Activated CD4-positive, alpha-beta T cell treated with anti-CD3 and anti-CD28 coated beads, Interleukin-2, amount 50 U/mL, for 16 hours (primary cell): ENCODE measurements around the gene ZNF668.

Experiments
- DNase-seq: peaks from one replicate; pipeline ENCODE4 v3.0.0-alpha.2; 2020

The ZNF668 gene

DNA sequence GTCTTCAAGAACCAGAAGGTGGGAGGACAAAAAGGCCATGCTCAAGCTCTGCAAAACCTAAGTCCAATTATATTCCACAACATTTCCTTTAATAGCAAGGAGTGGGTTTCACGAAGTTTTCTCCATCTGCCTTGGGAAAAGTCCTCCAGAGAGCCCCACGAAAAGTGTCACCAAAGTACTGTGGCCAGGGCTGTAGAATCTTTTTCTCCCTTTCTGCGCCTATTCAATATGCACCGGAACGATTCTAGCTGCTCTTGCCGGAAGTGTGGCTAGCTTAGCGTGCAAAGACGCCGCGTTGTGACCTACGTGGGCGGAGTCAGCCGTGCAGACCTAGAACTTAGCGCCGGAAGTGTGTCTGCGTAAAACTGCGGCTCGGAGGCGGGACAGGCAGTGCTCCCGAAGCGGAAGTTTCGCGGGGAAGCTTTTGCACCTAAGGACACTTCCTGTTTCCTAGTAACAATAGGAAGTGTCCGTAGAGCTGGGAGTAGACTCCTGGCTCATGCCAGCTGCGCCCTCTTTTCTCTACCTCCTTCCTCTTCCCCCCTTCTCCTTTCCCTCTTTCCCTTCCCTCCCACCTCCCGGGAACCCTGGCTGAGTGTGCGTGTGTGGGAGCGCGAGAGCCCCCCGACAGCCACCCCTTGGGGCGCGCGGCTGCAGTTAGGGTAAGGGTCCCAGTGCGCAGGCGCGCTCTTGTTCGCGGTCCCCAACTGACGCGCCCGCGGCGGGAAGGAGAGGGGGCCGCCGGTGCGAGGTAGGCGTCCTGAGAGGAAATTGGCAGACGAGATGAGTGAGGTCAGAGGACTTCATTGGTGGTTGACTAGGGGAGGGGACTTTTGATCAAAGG, at the start of gene ZNF668, which contains the start of gene ZNF646:
Gene ZNF668 (minus strand): TSS at position 271 of the 844 bp plus-strand sequence. CDS start 9,781 bp downstream, outside the sequence.
Gene ZNF646 (plus strand): TSS at position 453 of the 844 bp plus-strand sequence. CDS start 1,903 bp downstream, outside the sequence.
- DNase-seq, result peak; percentile 99

DNA sequence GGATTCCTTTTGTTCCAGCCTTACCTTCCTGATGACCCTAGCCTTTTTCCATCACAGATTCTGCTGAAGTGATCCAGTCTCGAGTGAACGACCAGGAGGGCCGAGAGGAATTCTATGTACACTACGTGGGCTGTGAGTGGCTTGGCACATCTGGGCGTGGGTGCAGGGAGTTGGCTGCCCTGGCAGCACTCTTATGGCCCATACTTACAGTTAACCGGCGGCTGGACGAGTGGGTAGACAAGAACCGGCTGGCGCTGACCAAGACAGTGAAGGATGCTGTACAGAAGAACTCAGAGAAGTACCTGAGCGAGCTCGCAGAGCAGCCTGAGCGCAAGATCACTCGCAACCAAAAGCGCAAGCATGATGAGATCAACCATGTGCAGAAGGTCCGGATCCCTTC, 46.1 kb upstream of the ZNF668 start:
- no peak for DNase-seq

DNA sequence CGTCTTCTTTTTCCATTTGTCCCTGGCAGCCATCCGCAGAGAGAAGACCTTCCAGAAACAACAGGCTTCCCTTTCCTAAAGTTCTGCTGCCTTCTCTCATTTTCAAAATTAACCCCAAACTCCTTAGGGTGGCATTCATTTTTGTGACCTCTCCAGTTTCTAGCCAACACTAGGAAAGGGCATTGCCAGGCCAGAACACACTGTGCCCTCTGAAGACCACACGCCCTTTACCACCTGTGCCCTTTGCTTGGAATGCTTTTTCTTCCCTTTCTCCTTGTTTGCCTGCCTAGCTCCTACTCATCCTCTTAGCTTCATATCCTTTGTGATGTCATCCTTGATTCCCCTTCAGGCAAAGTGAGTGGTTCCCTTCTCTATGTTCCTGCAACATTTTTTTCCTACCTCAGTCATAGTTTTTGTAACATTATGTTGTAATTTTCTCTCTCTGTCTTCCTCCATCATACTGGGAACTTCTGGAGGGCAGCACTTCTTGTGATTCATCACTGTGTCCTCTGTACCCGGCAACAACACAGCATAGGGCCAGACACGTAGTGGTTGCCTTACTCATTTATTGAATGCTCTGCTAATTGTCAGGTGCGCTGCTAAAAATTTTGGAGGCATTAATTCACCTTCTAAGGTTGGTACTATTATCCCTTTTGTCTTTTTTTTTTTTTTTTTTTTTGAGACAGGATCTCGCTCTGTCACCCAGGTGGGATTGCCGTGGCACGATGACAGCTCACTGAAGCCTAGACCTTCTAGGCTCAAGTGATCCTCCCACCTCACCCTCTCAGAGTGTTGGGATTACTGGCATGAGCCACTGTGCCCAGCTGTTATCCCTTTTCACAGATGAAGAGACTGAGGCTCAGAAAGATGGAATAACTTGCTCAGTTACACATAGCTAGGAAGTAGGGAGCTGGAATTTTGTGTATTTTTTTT, 44.4 kb upstream of the ZNF668 start:
- no peak for DNase-seq

DNA sequence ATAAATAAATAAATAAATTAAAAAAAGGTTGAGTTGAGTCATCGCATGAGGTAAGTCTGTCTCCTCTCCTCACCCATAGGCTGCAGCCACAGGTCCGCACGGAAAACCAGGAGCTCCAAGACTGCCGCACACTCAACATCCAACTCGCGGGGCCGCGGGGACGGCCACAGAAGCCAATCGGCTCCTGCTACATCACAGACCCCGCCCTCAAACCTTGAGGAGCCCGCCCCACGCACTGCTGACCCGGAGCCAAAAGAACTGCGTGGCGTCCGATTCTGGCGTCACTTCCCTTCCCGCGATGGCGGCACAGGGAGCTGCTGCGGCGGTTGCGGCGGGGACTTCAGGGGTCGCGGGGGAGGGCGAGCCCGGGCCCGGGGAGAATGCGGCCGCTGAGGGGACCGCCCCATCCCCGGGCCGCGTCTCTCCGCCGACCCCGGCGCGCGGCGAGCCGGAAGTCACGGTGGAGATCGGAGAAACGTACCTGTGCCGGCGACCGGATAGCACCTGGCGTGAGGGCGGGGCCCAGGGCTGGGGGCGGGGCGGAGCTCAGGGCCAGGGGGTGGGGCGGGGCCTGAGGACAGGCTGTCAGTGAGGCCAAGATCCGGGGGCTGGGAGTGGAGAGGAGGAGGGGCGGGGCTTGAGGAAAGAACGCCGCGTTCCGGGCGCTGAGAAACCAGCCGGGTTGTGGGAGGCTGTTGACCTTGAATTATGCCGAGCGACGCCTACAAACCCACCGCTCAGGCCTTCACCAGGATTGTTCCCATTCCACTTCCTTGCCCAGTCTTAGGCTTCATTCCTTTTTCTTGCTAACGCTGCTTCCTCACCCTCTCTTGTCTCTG, 43.6 kb upstream of the ZNF668 start, which contains the start of gene KAT8:
Gene KAT8 (plus strand): TSS at position 281 of the 839 bp plus-strand sequence. CDS start 18 bp downstream, at position 299.
- peak; percentile 99 for DNase-seq

DNA sequence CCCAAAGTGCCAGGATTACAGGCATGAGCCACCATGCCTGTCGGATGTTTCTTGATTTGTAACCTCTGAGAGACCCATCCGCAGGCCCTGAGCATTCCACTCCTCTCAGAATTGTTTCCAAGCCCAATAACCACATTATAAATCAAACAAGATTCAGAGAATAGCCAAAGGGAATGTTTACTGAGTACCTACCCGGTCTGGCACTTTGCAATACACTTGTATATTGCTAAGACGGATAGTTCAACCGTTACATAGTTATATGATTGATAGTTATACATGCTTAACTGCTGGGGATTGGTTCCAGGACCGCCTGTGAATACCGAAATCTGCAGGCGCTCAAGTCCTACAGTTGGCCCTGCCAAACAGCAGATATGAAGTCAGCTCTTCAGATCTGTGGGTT, 40.4 kb upstream of the ZNF668 start:
- no peak for DNase-seq

DNA sequence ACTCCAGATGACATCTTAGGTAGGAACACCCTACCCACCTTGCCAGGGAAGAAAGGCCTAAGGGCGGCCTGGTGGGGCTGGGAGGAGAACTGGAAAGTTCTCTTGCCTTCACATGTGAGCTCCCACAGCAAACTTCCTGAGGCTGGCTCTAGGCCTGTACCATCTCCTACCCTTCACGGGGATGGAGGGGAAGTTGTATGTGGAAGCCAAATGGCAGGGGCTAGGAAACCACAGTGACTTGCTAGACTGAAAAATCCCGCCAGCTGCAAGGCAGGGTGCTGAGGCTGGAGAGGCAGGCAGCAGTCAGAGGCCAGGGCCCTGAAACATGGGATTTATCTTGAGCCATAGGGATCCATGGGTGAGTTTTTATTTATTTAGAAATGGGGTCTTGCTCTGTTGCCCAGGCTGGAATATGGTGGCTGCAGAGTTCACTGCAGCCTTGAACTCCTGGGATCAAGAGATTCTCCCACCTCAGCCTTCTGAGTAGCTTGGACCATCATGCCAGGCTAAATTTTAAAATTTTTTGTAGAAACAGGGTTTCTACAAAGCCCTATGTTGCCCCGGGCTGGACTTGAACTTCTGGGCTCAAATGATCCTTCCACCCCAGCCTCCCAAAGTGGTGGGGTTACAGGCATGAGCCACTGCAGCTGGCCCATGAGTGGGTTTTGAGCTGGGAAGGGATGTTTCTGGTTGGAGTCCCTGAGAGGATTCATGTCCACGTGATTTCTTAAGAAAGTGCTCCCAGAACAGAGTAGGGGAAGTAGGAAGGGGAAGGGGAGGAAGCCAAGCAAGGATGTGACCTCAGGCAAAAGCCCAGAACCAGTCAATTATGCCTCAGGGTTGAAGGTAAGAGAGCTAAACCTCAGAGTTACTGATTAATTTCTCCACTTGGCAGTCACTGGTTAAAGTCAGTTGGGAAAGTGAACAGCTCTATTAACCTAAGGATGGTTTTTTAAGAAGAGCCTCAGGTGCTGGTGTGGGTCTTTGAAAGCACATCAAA, 39.4 kb upstream of the ZNF668 start:
- no peak for DNase-seq

DNA sequence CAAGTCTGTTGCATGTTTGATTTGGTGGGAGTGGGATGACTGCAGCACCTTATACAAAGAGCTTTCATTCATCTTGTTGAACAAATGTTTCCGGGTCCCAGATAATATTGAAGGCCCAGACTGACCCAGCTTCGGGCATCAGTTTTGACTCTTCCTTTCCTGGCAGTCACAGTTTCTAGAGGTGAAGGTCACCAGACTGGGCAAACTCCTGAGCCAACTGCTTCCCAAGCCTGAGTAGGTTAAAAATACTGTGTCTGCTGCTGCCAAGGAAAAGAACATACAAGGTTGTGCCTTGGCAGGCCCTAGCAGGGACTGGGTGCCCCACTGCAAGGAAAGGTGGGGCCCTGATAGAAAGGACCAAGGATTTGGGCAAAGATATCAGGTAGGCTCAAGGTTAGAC, 38.7 kb upstream of the ZNF668 start:
- no peak for DNase-seq

DNA sequence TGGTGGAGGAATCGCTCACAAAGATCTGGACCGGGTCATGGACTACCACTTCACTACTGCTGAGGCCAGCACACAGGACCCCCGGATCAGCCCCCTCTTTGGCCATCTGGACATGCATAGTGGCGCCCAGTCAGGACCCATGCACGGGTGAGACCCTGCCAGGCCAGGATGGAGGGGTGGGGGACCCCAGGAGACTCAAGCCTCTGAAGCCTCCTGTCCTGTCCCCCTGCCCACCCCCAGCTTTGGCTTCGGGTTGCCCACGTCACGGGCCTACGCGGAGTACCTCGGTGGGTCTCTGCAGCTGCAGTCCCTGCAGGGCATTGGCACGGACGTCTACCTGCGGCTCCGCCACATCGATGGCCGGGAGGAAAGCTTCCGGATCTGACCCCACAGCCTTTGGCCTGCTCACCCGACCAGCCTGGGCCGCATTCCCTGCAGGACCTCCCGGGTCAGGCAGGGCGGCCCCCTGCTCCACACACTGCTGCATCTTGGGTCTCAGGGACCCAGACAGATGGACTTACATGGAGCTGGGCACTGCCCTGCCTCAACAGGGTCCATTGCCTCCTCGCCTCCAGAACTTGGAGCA, 37.9 kb upstream of the ZNF668 start:
- no peak for DNase-seq

DNA sequence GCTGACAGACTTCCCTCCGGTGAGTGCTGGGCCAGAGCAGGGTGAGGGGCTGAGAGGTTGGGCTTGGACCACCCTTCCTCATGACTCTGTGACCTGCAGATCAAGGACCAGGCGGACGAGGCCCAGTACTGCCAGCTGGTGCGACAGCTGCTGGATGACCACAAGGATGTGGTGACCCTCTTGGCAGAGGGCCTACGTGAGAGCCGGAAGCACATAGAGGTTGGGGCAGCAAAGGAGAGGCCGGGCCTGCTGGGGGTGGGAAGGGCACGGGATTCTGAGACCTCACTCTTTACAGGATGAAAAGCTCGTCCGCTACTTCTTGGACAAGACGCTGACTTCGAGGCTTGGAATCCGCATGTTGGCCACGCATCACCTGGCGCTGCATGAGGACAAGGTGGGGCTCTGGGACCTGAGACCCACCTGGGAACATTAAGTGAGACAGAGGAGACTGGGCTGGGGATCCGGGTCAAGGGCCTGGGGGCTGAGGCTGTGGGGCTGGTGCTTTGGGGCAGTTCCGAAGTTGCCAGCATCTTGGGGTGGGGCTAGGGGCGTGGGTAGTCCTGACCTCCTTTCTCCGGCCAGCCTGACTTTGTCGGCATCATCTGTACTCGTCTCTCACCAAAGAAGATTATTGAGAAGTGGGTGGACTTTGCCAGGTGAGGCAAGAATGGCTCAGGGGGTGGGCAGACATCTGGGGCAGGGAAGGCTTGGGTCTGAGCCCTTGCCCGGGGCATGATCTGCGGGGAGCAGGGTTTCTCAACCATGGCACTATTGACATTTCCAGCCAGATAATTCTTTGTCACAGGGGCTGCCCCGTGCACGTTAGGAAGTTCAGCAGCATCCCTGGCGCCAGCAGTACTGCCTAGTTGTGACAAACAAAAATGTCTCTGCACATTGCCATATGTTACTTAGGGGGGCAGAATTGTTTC, 36.3 kb upstream of the ZNF668 start:
- DNase-seq, result no peak

DNA sequence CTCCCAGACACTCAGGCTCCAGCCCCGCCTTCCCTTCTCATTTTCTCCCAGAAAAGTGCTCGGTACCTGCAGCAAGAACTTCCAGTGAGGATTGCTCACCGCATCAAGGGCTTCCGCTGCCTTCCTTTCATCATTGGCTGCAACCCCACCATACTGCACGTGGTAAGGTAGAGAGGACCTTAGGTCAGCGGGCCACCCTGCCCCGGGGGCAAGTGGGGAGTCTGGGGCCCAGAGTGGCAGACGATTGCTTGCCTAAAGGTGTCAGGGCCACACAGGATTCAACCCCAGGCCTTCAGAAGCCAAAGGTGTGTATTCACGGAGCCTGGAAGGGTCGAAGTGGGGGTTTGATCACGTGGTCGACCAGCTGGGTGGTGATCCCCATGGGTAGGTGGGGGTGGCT, 35.6 kb upstream of the ZNF668 start:
- no peak for DNase-seq

DNA sequence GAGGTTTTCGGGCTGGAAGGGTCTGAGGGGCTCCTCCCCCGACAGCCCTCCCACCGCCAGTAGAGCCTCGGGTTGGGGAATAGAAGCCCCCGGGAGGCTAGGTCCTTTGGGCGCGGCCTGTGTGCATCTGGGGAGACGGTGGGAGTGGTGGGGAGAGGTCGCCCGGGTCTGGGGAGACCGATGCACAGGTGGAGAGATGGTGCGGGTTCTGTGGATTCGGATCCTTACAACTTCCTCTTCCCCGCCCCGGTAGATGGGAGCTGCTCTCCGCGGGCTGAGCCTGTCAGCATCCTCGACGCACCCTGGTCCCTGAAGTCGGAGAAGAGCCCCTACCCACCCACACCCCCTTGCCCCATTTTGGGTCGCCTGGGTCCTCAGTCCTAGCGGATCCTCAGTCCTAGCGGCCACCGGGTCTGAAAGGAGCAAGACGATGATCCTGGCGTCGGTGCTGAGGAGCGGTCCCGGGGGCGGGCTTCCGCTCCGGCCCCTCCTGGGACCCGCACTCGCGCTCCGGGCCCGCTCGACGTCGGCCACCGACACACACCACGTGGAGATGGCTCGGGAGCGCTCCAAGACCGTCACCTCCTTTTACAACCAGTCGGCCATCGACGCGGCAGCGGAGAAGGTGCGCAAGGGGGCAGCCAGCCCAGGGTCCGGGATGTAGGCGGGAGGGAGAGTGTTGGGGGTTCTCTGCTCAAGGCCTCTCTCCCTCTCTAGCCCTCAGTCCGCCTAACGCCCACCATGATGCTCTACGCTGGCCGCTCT, 34.9 kb upstream of the ZNF668 start:
- DNase-seq, result no peak

DNA sequence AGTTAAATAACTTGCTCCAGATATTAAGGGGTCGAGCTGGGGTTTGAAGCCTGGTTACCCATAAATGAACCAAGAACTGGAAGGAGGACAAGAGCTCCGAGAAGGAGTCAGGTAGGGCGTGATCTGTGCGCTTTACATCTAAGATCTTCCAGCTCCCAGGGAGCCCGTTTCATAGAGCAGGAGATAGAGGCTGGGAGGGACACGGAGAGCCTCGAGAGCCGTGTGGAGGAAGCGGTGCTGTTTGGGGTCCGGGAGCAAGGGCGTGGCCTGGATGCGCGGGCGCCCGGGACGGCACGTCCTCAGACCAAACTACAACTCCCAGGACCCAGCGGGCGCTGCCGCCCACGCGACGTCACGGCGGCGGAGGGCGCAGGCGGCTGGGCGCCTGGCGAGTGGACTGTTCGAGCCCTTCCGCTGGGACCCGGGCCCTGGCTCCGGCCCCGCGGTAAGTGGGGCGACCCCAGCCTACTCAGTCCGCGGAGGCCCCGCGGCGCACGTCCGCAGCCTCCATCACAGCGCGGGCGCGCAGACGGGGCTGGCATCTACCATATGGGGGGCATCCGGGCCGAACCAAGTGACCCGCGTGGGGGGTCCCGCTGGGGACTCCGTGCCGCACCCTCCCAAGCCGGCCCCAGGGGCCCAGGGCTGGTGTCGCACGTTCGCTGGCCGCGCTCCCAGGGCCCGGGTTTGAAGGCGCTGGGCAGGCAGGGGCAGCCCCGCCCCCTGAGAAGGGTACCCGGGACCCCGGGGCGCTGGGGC, 34.2 kb upstream of the ZNF668 start, which contains the start of gene BCKDK:
Gene BCKDK (plus strand): TSS at position 352 of the 759 bp plus-strand sequence. CDS start 838 bp downstream, outside the sequence.
- DNase-seq, result peak; percentile 85

DNA sequence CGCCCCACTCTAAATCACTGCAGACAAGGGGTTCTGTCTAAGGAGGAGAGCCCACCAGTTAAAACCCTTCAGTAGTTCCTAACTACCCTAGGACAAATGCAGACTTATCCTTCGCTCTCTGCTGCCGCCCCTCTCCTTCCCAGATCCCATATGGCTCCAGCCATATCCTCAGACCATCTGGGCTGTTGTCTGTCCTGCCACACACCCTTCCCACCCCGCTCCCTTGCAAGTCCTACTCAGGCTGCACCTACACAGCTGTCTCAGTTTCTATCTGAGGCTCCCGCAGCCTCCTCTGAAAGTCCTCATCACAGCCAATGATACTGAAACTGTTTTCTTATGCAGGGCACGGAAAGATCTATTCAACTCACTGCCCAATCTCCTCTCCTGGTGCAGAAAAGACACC, 33.4 kb upstream of the ZNF668 start:
- peak; percentile 68 for DNase-seq

DNA sequence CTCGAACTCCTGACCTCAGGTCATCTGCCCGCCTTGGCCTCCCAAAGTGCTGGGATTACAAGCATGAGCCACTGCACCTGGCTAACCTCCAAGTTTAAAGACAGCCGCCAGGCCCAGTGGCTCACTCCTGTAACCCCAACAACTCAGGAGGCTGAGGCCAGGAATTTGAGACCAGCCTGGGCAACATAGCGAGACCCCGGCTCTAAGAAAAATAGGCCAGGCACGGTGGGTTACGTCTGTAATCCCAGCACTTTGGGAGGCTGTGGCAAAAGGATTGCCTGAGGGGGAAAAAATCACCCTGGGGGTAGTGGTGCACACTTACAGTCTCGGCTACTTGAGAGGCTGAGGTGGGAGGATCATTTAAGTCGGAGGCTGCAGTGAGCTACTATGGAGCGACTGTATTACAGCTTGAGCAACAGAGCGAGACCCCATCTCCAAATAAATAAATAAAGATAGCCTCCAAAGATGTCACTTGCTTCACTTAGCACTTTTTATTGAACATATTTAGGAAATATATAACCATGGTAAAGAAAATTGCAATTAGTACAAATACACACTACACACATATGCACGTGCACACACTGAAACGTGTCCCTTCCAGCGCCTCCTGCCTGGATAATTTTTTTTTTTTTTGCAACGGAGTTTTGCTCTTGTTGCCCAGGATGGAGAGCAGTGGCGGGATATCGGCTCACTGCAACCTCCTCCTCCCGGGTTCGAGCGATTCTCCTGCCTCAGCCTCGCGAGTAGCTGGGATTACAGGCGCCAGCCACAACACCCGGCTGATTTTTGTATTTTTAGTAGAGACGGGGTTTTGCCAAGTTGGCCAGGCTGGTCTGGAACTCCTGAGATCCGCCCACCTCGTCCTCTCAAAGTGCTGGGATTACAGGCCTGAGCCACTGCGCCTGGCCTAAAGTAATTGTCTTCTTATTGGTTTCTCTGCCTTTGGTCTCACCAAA, 32.7 kb upstream of the ZNF668 start:
- DNase-seq, result no peak

DNA sequence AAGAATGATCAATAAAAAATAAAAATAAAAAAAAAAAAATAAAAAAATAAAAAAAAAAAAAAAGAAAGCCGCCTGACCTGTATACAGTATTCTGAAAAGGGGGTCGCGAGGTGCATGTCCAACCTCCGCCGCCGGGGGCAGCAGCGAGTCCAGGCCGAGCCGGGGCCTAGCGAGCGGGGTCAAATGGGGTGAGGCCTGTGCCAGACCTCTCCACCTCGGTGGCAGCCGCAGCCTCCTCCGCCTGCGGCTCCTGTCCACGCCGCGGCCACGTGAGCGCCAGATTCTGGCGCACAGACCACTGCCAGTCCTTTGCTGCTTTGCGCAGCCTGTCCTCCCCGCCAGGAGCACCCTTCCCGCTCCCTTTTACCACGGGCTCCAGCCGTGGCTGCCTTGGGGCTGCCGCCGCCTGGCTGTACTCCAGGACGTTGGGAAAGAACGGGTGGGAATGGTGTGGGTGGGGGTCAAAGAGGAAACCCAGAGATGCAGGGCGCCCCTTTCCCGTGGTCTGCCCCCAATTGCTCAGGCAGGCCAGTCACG, 31.7 kb upstream of the ZNF668 start:
- DNase-seq, result peak; percentile 87
